ENCODE results near the gene SRI.
"Not testable (repeated sequence)": the region's sequence is repeated elsewhere in the genome, so short reads cannot be mapped to it uniquely, and the experiment has no call there.

The SRI gene

GRCh38 chr7:88172842-88173241, 47.0 kb downstream of the SRI start:
- no peak for DNase-seq

- no peak for DNase-seq
These were observed 50.0 kb downstream of the SRI start for GRCh38 chr7:88169717-88170320.

GRCh38 chr7:88167721-88168120, 52.1 kb downstream of the SRI start:
- no peak for DNase-seq

- DNase-seq = no peak
These were observed 52.6 kb downstream of the SRI start for GRCh38 chr7:88167223-88167622.

- DNase-seq = no peak
These were observed 54.1 kb downstream of the SRI start for GRCh38 chr7:88165697-88166096.

GRCh38 chr7:88159741-88160140, 60.1 kb downstream of the SRI start:
- DNase-seq = not testable (repeated sequence)

GRCh38 chr7:88156356-88156755, 63.5 kb downstream of the SRI start:
- DNase-seq = no peak

- DNase-seq = no peak
These were observed 64.1 kb downstream of the SRI start for GRCh38 chr7:88155756-88156155.
